Ishikawa (cell line): ENCODE measurements around the gene NBEAL2.

ENCODE experiments used
- CEBPB ChIP-seq: IDR thresholded peaks from 2 replicates; pipeline ENCODE4 v1.6.1; 2012
- CREB1 ChIP-seq: IDR thresholded peaks from 2 replicates; pipeline ENCODE4 v1.6.1; 2012; ENCODE audit warnings: low read depth
- EGR1 ChIP-seq: IDR thresholded peaks from 2 replicates; pipeline ENCODE4 v1.6.1; 2012
- EP300 ChIP-seq: IDR thresholded peaks from 2 replicates; pipeline ENCODE4 v1.6.1; 2012; ENCODE audit warnings: borderline replicate concordance
- FOXM1 ChIP-seq: IDR thresholded peaks from 2 replicates; pipeline ENCODE4 v1.6.1; 2012; ENCODE audit warnings: low read depth, borderline replicate concordance
- NFIC ChIP-seq: IDR thresholded peaks from 2 replicates; pipeline ENCODE4 v1.6.1; 2012
- RAD21 ChIP-seq: IDR thresholded peaks from 2 replicates; pipeline ENCODE4 v1.6.1; 2012; ENCODE audit warnings: low read depth
- TAF1 ChIP-seq: IDR thresholded peaks from 2 replicates; pipeline ENCODE4 v1.6.1; 2012; ENCODE audit warnings: low read depth, mild to moderate bottlenecking
- TCF12 ChIP-seq: IDR thresholded peaks from 2 replicates; pipeline ENCODE4 v1.6.1; 2012; ENCODE audit warnings: low read depth
- TEAD4 ChIP-seq: IDR thresholded peaks from 2 replicates; pipeline ENCODE4 v1.6.1; 2012
- YY1 ChIP-seq: IDR thresholded peaks from 2 replicates; pipeline ENCODE4 v1.6.1; 2012; ENCODE audit warnings: low read depth
- ZBTB7A ChIP-seq: IDR thresholded peaks from 2 replicates; pipeline ENCODE4 v1.6.1; 2012; ENCODE audit warnings: low read depth
- TF ChIP-seq, protein P1 (sequence below): IDR thresholded peaks from 2 replicates; pipeline ENCODE4 v1.6.1; 2012; ENCODE audit warnings: low read depth, mild to moderate bottlenecking
- TF ChIP-seq, protein P2 (sequence below): IDR thresholded peaks from 2 replicates; pipeline ENCODE4 v1.6.1; 2012
- TF ChIP-seq, protein P3 (sequence below): IDR thresholded peaks from 2 replicates; pipeline ENCODE4 v1.6.1; 2012

NBEAL2 gene

GRCh38 chr3:47010910-47011309, 31.4 kb downstream of the NBEAL2 start:
- TF ChIP-seq FOXM1 (no peak), CEBPB (no peak), TCF12 (no peak)

GRCh38 chr3:47011371-47011770, 31.9 kb downstream of the NBEAL2 start:
- TF ChIP-seq TEAD4 (no peak), NFIC (no peak), RAD21 (no peak), TCF12 (no peak), YY1 (no peak), TAF1 (no peak), FOXM1 (no peak), CREB1 (no peak), ZBTB7A (no peak), EP300 (no peak), CEBPB (no peak), EGR1 (no peak)
- TF ChIP-seq, protein P1, sequence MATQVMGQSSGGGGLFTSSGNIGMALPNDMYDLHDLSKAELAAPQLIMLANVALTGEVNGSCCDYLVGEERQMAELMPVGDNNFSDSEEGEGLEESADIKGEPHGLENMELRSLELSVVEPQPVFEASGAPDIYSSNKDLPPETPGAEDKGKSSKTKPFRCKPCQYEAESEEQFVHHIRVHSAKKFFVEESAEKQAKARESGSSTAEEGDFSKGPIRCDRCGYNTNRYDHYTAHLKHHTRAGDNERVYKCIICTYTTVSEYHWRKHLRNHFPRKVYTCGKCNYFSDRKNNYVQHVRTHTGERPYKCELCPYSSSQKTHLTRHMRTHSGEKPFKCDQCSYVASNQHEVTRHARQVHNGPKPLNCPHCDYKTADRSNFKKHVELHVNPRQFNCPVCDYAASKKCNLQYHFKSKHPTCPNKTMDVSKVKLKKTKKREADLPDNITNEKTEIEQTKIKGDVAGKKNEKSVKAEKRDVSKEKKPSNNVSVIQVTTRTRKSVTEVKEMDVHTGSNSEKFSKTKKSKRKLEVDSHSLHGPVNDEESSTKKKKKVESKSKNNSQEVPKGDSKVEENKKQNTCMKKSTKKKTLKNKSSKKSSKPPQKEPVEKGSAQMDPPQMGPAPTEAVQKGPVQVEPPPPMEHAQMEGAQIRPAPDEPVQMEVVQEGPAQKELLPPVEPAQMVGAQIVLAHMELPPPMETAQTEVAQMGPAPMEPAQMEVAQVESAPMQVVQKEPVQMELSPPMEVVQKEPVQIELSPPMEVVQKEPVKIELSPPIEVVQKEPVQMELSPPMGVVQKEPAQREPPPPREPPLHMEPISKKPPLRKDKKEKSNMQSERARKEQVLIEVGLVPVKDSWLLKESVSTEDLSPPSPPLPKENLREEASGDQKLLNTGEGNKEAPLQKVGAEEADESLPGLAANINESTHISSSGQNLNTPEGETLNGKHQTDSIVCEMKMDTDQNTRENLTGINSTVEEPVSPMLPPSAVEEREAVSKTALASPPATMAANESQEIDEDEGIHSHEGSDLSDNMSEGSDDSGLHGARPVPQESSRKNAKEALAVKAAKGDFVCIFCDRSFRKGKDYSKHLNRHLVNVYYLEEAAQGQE, result no peak
- TF ChIP-seq, protein P2, sequence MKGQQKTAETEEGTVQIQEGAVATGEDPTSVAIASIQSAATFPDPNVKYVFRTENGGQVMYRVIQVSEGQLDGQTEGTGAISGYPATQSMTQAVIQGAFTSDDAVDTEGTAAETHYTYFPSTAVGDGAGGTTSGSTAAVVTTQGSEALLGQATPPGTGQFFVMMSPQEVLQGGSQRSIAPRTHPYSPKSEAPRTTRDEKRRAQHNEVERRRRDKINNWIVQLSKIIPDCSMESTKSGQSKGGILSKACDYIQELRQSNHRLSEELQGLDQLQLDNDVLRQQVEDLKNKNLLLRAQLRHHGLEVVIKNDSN, result no peak
- TF ChIP-seq, protein P3, sequence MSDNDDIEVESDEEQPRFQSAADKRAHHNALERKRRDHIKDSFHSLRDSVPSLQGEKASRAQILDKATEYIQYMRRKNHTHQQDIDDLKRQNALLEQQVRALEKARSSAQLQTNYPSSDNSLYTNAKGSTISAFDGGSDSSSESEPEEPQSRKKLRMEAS, result no peak

GRCh38 chr3:47012342-47013230, 33.1 kb downstream of the NBEAL2 start:
- TF ChIP-seq, protein P2, result no peak
- TF ChIP-seq RAD21 (no peak), ZBTB7A (no peak), TEAD4 (no peak), FOXM1 (no peak), CREB1 (no peak), EGR1 (no peak), EP300 (no peak), YY1 (no peak), NFIC (no peak), TAF1 (no peak), TCF12 (no peak), CEBPB (no peak)
- TF ChIP-seq, protein P1, result no peak
- TF ChIP-seq, protein P3, result no peak

DNA sequence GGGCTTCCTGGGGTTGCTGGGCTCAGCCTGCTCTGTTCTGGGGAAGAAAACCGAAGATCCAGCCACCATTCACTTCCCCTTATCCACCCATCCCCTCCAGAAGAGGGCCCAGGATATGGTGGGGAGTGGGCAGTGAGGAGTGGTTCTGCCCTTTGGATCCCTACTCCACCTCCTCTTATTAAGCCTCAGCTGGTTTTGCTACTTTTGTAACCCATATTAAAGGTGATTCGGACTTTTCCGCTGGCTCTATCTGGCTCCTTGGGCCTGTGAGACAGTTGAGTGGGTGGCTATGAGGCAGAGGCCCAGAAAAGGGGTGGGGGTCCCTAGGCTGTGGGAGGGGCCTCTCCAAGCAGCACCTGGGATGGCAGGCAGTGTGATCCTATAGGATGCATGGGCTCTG, 33.8 kb downstream of the NBEAL2 start:
- TF ChIP-seq, protein P2, result no peak
- TF ChIP-seq CEBPB (no peak), CREB1 (no peak), FOXM1 (no peak), ZBTB7A (no peak), EP300 (no peak), TCF12 (no peak), NFIC (no peak), RAD21 (no peak), EGR1 (no peak)
- TF ChIP-seq, protein P3, result no peak

GRCh38 chr3:47014036-47014435, 34.6 kb downstream of the NBEAL2 start:
- TF ChIP-seq TAF1, result no peak
- TF ChIP-seq, protein P1, result no peak
- no peak for TF ChIP-seq CREB1
